Neural cell (in vitro differentiated cells): ENCODE data around the gene TICRR.

Experiments
- CTCF ChIP-seq: fragments of 450-650 bp; IDR thresholded peaks from 2 replicates; pipeline ENCODE4 v1.5.1; 2014; ENCODE audit warnings: antibody characterized with exemption, mild to moderate bottlenecking, moderate library complexity; ENCODE audit not compliant: poor library complexity, severe bottlenecking
- EP300 ChIP-seq: fragments of 450-650 bp; conservative IDR thresholded peaks from 2 replicates; pipeline ENCODE4 v1.6.1; 2014; ENCODE audit warnings: antibody characterized with exemption, mild to moderate bottlenecking, moderate library complexity; ENCODE audit not compliant: poor library complexity, severe bottlenecking
- MXI1 ChIP-seq: fragments of 450-650 bp; conservative IDR thresholded peaks from 2 replicates; pipeline ENCODE4 v1.6.1; 2014; ENCODE audit warnings: antibody characterized with exemption, mild to moderate bottlenecking; ENCODE audit not compliant: poor library complexity, severe bottlenecking
- POLR2AphosphoS5 ChIP-seq: IDR thresholded peaks from 2 replicates; pipeline ENCODE4 v1.6.1; 2012
- TAF1 ChIP-seq: IDR thresholded peaks from 2 replicates; pipeline ENCODE4 v1.6.1; 2012; ENCODE audit warnings: low read depth

DNA sequence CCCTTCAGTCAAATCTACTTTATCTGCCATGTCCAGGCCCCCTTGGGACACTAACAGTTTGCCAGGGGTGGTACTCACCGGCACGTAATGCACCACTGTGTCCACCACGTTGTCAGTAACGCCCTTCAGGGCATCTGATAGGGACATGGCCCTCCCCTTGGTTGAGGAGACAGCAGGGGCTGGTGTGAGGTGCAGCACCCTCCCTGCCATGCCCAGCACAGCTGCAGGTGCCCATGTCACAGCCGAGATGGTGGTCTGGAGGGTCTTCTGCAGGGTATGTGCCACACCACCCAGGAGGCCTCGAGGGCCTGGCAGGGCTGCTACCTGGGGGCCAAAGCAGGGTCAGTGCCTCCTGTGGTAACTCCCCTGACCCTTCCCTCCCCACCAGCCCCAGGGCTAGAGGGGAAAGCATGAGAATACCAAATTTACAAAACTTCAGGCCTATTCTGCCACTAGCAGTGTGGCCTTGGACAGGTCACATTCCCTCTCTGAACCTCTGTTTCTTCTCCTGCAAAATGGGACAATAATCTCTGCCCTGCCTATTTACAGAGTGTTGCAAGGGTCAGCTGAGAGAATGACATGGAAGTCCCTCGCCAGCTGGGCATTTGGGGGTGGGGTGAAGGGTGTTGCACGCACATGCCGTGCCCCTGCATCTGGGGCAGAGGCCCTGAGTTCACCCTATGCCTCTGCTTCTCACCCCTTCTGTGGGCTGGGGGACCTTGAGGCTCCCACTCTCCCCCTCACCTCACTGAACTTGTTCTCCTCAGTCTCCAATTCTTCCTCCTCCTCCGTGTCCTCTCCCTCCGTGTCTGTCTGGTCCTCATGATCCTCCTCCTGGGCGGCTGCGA, 91.8 kb downstream of the TICRR start:
- TF ChIP-seq POLR2AphosphoS5 (no peak), MXI1 (no peak), EP300 (no peak), CTCF (no peak), TAF1 (no peak)
